T follicular helper cell (primary cell): ENCODE results near the gene CDIPT.
"Not testable (repeated sequence)": the region's sequence is repeated elsewhere in the genome, so short reads cannot be mapped to it uniquely, and the experiment has no call there.

ENCODE experiments used
- DNase-seq: peaks from one replicate; pipeline ENCODE4 v3.0.0-alpha.2; 2020; ENCODE audit warnings: low read depth
- total RNA-seq, 2 experiments: gene quantifications; one replicate each; lab custom pipeline; 2026; lab: John Stamatoyannopoulos, UW

The CDIPT gene, protein sequence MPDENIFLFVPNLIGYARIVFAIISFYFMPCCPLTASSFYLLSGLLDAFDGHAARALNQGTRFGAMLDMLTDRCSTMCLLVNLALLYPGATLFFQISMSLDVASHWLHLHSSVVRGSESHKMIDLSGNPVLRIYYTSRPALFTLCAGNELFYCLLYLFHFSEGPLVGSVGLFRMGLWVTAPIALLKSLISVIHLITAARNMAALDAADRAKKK
- 58.9 to 83.0 reads per million in 2 experiments for total RNA-seq

DNA sequence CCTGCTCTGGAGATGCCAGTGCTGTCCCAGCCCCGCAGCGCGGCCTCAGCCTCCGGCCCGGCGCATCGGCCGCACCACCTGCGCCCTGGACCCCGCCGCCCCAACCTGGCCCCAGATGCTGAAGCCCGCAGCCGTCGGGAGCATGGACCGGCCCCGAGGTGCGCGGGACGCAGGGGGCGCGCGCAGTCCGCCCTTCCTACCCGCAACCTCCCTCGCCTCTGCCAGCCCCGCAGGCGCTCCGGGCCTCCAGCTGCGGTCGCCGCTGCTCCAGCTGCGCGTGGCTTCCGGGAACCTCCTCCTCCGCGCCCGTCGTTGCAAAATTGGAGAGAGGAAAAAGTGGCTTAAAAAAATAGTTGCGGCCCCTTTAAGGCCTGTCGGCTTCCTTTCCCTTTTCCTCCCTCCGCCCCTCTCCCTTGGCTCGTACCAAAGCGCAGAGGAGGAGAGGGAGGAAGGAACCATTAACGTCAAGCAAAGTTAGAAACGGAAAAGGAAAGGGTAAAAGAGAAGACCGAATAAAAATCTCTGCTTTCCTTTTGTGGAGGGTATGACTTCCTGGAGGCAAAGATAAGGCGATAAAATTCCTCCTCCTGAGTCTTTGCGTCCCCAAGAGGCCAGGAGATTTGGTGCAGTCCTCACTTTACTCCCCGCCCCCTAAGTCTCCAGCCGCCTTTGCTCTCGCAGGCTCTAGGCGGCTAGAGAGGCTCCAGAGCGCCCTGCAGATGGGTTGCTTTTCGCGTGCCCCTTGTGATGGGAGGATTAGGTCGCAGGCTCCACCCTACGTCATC, at the start of gene CDIPT:
CDIPT (minus strand) TSS at position 343 of the 785 bp plus-strand sequence. CDS start 369 bp downstream, outside the sequence.
- DNase-seq: peak; percentile 90

DNA sequence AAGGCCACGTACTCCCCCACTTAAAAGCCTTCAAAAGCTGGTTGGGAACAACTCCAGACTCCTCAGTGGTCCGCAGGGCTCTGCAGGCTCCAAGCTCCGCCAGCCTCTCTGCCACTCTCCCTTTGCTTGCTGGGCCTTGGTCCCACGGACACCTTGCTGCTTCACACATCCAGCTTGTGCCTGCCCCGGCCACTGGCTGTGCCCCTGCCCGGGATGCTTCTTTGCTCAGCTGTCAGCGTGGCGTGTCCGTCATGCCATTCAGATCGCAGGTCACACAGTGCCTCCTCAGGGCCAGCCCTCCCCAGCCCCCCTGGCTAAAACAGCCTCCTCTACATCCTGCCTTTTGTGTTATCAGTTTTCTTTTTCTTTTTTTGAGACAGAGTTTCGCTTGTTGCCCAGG, 49.1 kb upstream of the CDIPT start:
- DNase-seq: no peak

DNA sequence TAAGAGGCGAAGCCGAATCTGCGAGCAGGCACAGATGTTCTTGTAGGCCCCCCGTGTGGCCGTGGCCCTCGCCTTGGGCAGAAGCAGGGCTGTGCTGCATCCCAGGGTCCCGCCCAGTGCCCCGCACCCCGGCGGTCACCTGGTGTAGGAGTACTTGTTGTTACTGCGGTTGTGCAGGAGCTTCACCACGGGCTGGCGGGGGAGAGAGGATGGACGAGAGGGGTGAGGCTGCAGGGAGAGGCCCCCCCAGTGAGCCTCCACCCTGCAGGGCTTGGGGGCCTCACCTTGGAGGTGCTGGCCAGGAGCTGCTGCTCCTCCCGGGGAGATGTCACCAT, 48.6 kb upstream of the CDIPT start:
- DNase-seq: no peak

DNA sequence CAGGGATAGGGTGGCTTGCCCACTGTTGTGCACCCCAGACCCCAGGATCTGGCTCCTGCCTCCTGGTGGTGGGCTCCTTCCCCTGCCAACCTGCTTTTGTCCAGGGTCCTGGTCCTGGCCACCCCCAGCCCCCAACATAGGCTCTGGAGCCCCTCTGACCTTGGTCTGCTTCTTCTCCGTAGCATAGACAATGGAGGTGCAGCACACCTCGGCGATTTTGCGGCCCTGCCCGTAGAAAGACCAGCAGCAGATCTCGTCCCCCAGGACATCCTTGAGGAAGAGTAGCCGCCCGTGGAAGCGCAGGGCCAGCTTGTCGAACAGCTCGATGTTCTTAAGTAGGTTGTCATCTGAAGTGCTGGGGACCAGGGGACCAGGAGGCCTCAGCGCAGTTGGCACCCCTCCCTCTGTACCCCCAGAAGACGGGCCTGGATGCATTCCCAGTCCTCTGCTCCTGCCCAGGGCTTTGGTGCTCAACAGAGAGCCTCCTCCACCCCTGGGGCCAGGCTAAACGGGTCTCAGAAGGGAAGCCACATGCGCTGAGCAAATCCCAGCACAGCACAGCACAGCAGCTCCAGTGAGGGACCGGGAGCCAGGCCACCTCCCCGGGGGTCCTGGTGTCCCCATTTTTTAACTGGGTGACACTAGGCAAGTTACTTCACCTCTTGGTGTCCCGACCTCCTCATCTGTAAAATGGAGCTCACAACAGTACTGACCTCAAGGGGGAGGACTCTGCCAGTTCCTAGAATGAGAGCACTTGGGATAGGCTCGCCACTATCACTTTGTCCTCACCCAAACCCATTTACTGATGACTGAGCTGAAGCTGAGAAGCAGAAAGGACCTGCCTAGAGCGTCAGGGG, 48.0 kb upstream of the CDIPT start:
- DNase-seq: no peak

DNA sequence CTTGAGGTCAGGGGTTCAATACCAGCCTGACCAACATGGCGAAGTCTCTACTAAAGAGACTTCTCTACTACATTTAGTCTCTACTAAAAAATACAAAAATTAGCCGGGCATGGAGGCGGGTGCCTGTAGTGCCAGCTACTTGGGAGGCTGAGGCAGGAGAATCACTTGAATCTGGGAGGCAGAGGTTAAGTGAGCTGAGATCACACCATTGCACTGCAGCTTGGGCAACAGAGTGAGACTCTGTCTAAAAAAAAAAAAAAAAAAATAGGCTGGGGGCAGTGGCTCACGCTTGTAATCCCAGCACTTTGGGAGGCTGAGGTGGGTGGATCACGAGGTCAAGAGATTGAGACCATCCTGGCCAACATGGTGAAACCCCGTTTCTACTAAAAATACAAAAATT, 46.8 kb upstream of the CDIPT start:
- DNase-seq: not testable (repeated sequence)

DNA sequence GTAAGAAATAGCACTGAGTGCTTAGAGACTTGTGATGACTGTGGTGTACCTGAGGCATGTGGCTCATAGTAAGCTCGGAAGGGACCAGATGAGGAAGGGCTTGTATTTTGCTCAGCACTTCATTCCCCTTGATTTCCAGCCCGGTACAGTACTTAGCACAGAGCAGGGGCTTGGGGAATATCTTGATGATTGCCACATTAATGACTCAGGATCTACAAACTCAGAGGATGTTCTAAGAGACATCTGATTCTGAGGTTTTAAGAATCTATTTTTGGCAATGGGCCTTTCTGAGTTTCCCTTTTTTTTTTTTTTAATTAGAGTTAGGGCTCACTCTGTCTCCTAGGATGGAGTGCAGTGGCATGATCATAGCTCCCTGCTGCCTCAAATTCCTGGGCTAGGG, 46.4 kb upstream of the CDIPT start:
- no peak for DNase-seq

DNA sequence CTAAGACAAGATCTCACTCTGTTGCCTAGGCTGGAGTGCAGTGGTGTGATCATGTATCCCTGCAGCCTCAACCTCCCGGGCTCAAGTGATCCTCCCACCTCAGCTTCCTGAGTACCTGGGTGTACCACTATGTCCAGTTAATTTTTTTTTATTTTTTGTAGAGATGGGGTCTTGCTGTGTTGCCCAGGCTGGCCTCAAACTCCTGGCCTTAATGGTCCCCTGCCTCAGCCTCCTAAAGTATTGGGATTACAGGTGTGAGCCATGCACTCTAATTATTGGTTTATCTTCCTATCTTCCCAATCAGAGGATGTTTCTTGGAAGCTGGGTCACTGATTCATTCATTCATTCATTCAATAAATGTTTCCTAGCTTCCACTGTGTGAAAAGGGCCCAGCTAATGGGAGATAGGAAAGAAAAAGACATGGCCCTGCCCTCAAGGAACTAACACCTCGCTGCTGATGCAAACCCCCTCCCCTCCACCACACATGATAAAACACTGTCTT, 45.7 kb upstream of the CDIPT start:
- no peak for DNase-seq

DNA sequence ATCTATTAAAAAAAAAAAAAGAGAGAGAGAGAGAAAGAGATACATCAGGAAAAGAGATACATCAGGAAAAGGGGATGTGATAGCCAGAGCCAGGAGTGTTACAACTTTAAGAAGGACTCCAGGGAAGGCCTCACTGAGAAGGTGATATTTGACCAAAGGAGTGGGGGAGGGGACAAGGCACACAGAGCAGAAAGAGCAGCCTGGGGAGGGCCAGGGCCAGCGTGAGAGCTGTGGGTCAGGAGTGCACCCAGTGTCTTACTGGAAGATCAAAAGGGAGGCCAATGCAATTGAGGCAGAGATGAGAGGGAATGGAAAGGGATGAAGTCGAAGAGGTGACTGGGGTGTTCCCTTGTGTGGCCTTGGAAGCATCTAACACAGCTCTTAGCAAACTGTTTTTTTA, 44.9 kb upstream of the CDIPT start:
- no peak for DNase-seq

DNA sequence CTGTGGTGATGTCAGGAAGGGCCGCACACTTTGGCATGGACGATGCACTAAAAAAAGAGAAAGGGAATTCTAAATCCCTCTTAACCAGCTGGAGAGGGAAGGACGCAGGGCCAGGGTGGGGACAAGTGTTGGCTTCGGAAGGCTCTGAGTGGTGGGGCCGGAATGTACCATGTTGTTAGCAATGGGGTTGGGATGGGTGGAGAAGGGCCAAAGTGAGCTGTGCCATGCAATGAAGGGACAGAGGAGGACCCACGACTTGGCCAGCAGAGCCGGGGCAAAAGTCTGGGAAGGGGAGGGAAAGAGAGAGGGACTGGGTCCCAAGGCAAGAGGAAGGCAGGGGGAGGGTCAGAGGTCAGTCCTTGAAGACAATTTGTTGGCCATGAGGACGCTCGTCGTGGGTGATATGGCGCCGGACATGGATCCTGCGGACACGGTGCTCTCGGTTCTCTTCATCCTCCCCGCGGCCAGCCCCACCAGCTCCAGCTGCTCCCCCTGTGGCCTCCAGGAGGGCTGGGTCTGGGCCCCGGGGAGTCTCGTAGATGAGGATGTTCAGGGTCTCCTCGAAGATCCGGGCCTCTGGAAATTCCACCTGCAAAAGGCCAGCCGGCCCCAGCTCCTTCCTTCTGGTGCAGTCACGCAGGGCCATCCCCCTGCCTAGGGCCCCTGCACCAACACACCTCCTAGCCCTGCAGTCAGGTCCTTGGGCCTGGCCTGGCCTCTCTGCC, 43.7 kb upstream of the CDIPT start:
- no peak for DNase-seq

DNA sequence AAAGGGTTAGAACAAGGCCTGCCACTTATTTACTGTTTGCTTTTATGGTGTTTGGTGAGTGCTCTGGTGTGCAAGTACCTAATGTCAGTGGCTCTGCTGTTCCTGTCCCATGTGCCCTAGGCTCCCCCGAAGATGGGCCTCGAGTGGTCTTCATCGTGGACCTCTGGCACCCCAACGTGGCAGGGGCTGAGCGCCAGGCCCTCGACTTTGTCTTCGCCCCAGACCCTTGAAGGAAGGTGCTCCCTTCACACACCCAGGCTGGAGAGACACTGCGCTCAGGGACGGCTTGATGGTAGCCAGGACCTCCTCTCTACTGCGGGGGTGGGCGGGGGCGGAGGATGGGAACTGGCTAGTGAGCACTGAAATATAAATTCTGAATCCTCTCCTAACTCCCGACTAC, 42.6 kb upstream of the CDIPT start:
- no peak for DNase-seq

DNA sequence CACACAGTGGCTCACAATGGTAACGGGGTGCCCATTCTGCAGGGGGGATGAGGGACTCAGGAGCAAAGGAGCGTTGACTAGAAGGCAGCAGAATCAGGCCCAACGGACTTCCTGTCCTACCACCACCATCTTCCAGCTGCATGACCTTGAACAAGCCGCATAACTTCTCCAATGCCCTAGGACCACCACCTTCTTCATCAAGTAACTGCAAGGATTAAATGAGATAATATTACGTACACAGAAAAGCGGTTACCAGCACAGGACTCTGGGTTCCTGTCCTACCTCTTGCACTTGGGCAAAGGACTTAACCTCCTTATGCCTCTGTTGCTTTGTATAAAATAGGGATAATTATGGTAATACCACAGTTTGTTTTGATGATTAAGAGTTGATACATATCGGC, 41.9 kb upstream of the CDIPT start:
- no peak for DNase-seq

DNA sequence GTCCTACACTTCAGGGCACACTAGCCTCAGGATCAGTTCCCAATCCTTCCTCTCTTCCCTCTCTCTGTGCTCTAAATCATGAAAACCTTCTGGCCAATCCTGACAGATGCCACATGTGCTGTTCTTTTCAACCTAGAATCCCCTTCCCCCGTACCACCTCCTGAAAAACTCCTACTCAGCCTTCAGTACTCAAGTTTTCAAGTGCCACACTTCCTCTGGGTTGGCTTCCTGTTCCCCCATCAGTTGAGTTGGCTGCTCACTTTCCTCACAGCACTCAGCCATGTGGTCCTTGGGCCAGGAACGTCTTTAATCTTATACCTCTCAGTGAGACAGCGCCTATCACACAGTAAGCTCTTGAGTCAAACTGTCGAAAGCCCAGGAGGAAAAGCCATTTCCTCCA, 40.6 kb upstream of the CDIPT start:
- DNase-seq: no peak

DNA sequence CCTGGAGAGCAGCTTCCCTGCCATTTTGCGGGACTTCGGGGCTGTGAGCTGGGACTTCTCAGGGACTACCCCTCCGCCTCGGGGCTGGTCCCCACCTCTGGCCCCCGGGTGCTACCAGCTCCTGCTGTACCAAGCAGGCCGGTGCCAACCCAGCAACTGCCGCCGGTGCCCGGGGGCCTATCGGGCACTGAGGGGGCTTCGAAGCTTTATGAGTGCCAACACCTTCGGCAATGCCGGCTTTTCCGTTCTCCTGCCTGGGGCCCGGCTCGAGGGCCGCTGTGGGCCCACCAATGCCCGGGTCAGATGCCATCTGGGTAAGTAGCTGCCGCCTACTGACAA, 38.5 kb upstream of the CDIPT start:
- no peak for DNase-seq

DNA sequence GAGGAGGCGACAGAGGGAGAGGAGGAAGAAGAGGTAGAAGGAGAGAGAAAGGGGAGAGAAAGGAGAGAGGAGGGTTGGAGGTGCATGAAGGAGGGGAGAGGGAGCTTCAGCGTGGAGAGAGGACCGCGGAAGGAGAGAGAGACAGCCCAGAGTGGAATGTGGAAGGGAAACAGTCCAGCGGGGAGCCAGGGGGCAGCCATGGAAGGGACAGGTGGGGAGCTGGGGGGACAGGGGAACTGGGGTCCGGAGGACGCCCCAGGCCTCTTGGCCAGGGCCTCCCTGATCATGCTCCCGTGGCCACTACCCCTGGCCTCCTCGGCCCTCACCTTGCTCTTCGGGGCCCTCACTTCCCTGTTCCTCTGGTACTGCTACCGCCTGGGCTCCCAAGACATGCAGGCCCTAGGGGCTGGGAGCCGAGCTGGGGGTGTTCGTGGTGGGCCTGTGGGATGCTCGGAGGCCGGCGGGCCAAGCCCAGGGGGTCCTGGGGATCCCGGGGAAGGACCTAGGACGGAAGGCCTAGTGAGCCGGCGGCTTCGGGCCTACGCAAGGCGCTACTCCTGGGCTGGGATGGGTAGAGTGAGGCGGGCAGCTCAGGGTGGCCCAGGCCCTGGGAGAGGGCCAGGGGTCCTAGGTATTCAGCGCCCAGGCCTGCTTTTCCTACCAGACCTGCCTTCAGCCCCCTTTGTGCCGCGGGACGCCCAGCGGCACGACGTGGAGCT, 38.0 kb upstream of the CDIPT start:
- DNase-seq: no peak

DNA sequence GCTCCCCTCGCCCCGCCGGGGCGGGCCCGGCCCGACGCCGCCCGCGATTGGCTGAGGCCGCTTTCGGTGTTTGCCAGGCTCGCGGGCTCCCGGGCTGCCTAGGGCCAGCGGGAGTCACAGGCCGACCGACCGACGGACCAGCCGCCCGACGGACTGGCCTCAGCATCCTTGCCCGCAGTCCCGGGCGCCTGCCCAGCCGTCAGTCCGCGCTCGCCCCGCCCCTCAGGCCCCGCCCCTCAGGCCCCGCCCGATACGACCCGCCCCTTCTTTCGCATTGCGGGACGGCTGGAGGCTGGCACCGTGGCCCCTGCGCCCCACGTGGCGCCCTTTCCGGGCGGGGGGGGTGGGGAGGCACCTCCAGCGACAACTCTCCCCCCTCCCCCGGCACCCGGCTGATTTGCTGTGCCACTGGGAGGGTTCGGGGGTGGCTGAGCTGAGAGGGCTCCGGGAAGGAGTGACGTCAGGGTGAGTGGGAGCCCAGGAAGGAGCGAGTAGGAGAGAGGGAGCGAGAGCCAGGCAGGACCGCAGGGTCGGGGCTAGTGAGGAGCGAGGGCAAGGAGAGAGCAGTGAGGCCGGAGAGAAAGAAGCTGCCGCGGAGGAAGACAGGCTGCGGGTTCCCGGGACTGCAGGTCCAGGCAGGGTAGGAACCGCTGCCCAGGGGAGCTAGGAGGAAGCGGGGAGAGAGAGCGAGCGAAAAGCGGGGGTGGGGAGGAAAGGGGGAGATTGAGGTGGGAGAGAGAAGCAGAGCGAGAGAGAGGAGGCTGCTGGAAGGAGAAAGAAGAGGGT, 37.3 kb upstream of the CDIPT start, which contains the start of gene ASPHD1:
ASPHD1 (plus strand) TSS at position 387 of the 786 bp plus-strand sequence. CDS start 484 bp downstream, outside the sequence.
- peak; percentile 67 for DNase-seq

DNA sequence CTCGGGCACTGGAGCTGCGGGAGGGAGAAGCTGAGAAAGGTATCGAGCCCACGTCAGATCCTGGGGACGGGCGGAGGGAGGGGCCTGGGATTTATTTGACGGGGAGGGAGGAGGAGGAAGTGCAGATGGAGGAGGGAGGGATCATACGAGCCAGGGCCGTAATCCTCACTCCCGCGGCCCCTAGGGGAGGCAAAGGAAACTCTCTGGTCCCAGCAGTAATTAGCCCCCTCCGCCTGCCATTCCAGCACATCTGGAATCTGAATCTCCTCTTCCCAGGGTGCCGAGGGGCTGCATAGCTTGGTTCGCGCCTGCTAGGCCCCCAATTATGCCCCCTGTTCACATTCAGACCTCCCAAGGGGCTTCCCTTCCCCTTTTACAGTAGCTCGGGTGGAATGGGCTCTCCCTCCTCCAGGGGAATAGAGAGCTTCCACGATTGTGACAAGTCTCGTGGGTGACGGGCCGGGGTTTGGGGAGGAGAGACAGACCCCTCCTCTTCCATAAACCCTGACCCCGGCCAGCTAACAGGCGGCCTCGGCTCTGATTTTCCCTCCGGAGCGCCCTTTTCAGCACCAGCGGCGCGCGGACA, 36.6 kb upstream of the CDIPT start, which contains the start of gene SEZ6L2:
SEZ6L2 (minus strand) TSS at position 35 of the 586 bp plus-strand sequence. CDS start 531 bp downstream, outside the sequence.
- DNase-seq: no peak

DNA sequence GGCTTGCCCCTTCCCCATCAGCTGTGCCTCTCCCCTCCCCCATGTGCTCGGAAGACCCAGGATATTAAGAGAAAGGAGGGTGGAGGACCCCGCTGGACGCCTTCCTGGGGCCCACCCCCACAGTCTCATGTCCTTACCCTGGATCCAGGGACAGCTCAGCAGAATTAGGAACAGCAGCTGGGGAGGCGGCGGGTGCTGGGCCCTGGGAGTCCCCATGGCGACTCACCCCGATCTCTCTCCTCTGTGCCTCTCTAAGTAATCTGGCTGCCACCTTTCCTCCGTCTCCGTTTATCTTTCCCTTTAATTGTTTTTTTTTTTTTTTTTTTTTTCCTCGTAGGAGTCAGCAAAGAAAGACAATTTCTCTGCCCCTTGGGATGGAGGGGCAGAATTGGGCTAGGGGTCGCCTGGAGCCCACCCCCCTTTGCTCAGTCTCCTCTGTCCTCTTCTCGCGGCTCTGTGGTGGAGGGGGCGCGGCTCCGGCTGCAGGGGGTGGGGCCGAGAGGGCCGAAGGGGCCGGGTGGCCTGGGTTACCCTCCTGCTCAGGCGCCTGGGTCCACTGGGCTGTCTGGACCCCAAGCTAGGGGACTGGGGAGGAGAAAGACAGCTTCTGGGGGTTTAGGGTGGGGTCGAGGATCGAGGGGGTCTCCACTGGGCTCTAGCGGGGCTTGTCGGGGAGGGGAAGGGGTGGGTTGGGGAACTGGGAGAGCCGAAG, 35.9 kb upstream of the CDIPT start:
- no peak for DNase-seq

DNA sequence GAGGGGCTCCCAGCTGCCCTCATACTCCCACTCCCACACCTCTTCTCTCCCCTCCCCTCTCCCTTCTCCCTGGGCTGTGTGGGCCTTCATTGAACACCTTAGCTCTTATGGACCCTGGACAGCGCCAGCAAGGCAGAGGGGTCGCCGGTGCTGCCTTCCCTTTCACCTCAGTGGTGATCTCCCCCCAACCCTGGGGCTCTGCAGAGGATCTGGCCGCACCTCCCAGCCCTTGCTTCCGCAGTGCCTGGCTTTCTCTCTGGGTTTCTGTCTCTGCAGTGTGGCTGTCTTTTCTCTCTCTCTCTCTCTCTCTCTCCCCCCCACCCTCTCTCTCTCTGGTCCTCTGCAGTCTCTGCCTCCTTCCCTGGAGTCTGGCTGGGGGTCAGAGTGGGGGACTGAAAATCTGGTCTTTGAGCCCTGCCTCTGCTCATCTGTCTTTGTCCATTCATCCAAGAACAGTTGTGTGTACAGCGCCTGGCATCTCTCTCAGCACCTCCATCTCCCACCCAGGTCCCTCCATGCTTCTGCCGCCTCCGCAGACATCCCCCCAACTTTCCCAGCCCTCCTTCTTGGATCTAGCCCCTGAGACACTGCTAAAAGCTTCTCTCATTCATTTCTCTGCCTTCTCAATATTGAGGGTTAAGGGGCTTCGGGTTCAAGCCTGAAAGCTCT, 35.2 kb upstream of the CDIPT start:
- no peak for DNase-seq

DNA sequence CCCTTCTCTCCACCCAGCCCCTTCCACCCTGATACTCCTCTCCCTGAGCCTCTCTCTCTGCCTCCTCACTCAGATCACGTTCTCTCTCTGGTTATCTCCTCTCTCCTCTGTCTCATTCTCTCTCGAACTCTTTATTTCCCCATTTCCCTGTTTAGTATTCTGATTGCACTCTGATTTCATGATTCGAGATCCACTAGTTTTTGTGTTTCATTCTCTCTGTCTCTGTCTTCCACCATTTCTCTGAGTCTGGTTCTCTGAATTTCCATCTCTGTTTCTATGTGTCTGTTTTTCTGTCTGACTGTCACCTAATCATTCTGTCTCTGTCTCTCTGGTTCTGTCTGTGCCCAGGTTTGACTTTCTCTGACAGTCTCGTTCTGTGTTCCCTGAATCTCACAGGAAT, 34.3 kb upstream of the CDIPT start:
- DNase-seq: no peak
